Uterus (tissue), 2 donors: Measurements from ENCODE around the gene SUDS3.

Source experiments
- CTCF ChIP-seq, 4 experiments: fragments of 200-600 bp in 2 of 4; fragments of 450-650 bp in 2 of 4; sonication (generic) in 2 of 4; IDR thresholded peaks; one replicate each; pipeline ENCODE4 v1.5.1; 2016 to 2019; ENCODE audit warnings: antibody characterized with exemption in 4 of 4, mild to moderate bottlenecking in 2 of 4, moderate library complexity in 1 of 4
- POLR2A ChIP-seq, 2 donors: fragments of 450-650 bp; IDR thresholded peaks; one replicate each; pipeline ENCODE4 v1.6.1; 2016; ENCODE audit warnings: antibody characterized with exemption in 2 of 2, mild to moderate bottlenecking in 1 of 2, moderate library complexity in 1 of 2

- TF ChIP-seq POLR2A (IDR thresholded peaks at IDR 0.05) (no peak), CTCF (IDR thresholded peaks at IDR 0.05) (no peak)
Observed at GRCh38 chr12:118391424-118391823, 15.1 kb downstream of the SUDS3 start.
